Ishikawa (cell line): ENCODE data around the gene CD74.

Source experiments
- CEBPB ChIP-seq: IDR thresholded peaks from 2 replicates; pipeline ENCODE4 v1.6.1; 2012
- EP300 ChIP-seq: IDR thresholded peaks from 2 replicates; pipeline ENCODE4 v1.6.1; 2012; ENCODE audit warnings: borderline replicate concordance
- TAF1 ChIP-seq: IDR thresholded peaks from 2 replicates; pipeline ENCODE4 v1.6.1; 2012; ENCODE audit warnings: low read depth, mild to moderate bottlenecking
- TCF12 ChIP-seq: IDR thresholded peaks from 2 replicates; pipeline ENCODE4 v1.6.1; 2012; ENCODE audit warnings: low read depth
- USF1 ChIP-seq: IDR thresholded peaks from 2 replicates; pipeline ENCODE4 v1.6.1; 2012
- TF ChIP-seq, protein P1 (sequence below): IDR thresholded peaks from 2 replicates; pipeline ENCODE4 v1.6.1; 2012; ENCODE audit warnings: low read depth, mild to moderate bottlenecking

- no peak for TF ChIP-seq USF1
- TF ChIP-seq TAF1: no peak
- TF ChIP-seq, protein P1, sequence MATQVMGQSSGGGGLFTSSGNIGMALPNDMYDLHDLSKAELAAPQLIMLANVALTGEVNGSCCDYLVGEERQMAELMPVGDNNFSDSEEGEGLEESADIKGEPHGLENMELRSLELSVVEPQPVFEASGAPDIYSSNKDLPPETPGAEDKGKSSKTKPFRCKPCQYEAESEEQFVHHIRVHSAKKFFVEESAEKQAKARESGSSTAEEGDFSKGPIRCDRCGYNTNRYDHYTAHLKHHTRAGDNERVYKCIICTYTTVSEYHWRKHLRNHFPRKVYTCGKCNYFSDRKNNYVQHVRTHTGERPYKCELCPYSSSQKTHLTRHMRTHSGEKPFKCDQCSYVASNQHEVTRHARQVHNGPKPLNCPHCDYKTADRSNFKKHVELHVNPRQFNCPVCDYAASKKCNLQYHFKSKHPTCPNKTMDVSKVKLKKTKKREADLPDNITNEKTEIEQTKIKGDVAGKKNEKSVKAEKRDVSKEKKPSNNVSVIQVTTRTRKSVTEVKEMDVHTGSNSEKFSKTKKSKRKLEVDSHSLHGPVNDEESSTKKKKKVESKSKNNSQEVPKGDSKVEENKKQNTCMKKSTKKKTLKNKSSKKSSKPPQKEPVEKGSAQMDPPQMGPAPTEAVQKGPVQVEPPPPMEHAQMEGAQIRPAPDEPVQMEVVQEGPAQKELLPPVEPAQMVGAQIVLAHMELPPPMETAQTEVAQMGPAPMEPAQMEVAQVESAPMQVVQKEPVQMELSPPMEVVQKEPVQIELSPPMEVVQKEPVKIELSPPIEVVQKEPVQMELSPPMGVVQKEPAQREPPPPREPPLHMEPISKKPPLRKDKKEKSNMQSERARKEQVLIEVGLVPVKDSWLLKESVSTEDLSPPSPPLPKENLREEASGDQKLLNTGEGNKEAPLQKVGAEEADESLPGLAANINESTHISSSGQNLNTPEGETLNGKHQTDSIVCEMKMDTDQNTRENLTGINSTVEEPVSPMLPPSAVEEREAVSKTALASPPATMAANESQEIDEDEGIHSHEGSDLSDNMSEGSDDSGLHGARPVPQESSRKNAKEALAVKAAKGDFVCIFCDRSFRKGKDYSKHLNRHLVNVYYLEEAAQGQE: no peak
- TF ChIP-seq TCF12: no peak
- no peak for TF ChIP-seq EP300
- no peak for TF ChIP-seq CEBPB
Observed at GRCh38 chr5:150441813-150442698, 29.3 kb upstream of the CD74 start.
